ENCODE results near the gene TEX11.
"Not testable (repeated sequence)": the region's sequence is repeated elsewhere in the genome, so short reads cannot be mapped to it uniquely, and the experiment has no call there.

TEX11 gene

DNA sequence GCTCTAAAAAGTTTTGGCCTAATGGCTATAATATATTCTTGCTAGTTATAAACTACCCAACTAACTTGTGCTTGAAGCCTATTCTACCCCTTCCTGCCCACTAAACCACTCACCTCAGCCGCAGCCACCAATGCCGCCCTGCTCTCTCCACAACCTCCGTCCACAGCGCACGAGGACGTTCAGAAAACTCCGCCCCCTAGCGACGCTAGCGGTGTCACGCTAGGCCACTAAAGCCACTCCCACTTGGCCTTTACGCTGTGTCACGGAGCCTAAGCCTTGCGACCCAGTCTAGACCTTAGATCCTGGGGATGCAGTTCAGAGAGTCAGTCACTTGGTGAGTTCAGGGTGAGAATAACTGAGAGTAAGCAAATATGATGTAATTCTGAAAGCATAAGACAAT is at the start of gene TEX11:
Gene TEX11, minus strand, starts transcription at position 171 of the 400 bp plus-strand sequence. CDS start 922 bp downstream, outside the sequence.
- no peak for DNase-seq

GRCh38 chrX:70954871-70955270 is 46.4 kb upstream of the TEX11 start:
- no peak for DNase-seq

DNA sequence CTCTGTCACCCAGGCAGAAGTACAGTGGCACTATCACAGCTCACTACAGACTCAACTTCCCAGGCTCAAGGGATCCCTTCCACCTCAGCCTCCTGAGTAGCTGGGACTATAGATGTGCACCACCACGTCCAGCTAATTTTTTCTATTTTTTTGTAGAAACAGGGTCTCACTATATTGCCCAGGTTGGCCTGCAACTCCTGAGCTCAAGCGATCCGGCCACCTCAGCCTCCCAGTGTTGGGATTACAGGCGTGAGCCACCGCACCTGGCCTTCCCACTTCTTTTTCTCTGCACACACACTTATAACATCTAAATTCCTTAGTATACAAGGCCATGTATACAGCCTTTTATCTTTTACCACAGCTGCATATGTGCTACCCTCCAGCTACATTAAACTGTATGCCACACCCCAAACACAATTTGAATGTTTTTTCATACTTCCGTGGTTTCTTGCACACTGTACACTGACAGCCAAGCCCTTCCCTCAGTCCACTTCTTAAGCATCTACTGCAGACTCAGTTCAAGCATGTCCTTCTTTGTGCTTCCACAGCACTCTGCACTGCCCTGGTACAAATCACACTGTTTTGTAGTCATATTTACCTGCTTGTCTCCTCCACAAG is 15.9 kb upstream of the TEX11 start:
- no peak for DNase-seq

GRCh38 chrX:70922774-70923473 is 14.4 kb upstream of the TEX11 start:
- DNase-seq: no peak

DNA sequence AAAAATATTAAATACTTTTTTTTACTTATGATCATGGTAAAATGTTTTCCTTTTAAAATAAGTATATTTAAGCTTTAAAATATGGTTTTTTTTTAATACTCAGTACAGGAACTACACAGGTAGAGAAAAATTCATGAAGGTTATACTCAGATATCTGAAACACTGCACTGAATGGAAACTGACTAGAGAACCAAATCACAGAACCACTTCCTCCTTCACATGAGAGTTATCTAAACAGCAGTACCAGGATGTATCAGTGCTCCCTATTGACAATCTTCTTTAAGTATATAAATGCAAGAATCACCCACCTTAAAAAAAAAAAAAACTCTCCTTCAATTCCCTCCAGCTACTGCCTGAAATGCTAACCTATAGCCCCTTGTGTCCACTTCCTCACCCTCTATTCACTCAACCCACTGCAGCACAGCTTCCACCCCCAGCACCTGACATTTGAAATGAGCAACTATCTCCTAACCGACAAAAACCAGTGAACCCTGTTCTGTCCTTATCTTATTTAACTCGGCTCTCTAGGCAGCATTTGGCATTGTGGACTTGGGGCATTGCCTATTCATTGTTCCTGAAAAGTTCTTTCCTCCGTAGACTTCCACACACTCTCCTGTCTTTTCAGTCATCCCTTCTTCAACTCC is 13.3 kb upstream of the TEX11 start:
- DNase-seq: no peak

GRCh38 chrX:70916754-70917153 is 8.2 kb upstream of the TEX11 start:
- no peak for DNase-seq

GRCh38 chrX:70907900-70908299 is 611 bp downstream of the TEX11 start:
- DNase-seq: no peak

GRCh38 chrX:70901465-70901864 is 7.0 kb downstream of the TEX11 start:
- DNase-seq: no peak

GRCh38 chrX:70890441-70890840 is 18.1 kb downstream of the TEX11 start:
- not testable (repeated sequence) for DNase-seq

DNA sequence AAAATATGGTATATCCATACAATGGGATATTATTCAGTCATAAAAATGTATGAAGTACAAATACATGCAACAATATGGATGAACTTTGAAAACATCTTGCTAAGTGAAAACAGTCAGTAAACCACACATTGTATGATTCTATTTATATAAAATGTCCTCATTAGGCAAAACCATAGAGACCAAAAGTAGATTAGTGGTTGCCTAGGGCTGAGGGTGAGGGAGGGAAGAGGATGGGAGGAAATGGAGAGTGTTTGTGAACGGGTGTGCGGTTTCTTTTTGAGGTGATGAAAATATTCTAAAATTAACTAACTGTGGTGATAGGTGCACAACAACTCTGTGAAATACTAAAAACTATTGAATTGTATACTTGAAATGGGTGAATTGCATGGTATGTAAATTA is 29.6 kb downstream of the TEX11 start:
- DNase-seq: no peak

- DNase-seq: no peak
Measured at GRCh38 chrX:70852294-70852693, 56.2 kb downstream of the TEX11 start.

DNA sequence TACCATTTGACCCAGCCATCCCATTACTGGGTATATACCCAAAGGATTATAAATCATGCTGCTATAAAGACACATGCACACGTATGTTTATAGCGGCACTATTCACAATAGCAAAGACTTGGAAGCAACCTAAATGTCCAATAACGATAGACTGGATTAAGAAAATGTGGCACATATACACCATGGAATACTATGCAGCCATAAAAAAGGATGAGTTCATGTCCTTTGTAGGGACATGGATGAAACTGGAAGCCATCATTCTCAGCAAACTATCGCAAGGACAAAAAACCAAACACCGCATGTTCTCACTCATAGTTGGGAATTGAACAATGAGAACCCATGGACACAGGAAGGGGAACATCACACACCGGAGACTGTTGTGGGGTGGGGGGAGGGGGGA is 64.4 kb downstream of the TEX11 start:
- not testable (repeated sequence) for DNase-seq

GRCh38 chrX:70843620-70844019 is 64.9 kb downstream of the TEX11 start:
- DNase-seq: not testable (repeated sequence)

DNA sequence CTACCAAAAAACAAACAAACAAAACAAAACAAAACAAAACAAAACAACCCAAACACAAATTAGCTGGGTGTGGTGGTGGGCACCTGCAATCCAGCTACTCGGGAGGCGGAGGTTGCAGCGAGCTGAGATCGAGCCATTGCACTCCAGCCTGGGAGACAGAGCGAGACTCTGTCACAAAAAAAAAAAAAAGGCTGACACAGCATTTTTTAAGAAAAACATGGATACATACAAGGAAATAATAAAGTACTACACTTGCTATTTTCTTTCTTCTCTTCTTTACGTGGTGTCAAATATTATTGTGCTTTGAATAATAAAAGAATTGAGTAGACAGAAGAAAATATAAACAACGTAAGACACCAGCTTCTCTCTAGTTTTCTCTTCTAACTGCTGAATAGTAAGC is 73.9 kb downstream of the TEX11 start:
- no peak for DNase-seq

GRCh38 chrX:70826715-70827114 is 81.8 kb downstream of the TEX11 start:
- DNase-seq: no peak

- DNase-seq: no peak
Measured at GRCh38 chrX:70825366-70825765, 83.1 kb downstream of the TEX11 start.

DNA sequence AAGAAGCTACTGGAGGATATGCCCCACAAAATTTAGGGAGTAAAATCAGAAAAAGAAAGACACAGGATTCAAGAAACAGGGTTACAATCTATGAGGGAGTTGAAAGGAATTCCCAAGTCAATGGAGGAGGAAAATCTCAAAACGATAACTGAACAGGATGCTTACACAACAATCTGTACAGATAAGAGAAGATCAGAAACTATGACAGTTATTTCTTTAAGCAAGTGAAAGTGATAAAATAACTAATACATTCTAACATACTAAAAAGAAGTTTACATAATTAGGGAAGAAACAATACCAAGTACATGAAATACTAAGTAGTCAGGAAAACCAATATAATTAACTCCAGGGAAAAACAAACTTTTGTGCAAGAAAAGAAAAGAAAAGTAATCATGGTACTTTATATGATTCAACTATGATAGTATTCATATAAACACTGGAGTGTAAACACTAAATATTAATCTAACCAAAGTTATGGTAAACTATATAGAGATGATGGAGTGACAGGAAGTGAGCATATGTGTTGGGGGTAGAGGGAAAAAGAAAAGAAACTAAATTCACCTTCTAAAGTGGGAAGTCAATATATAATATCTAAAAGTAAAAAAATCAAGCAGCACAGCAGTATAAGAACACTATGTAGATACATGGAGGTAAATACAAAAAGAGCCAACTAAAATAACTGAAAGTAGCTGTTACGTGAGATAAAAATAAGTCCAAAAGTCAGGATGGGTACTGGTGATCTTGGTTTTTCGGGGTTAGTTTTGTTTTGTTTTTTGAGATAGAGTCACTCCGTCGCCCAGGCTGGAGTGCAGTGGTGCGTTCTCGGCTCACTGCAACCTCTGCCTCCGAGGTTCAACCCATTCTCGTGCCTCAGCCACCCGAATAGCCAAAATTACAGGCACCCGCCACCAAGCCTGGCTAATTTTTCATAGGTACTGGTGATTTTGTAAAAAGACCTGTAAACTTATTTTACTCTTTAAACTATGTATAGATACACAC is 99.3 kb downstream of the TEX11 start:
- no peak for DNase-seq

- no peak for DNase-seq
Measured at GRCh38 chrX:70806081-70806480, 102.4 kb downstream of the TEX11 start.

GRCh38 chrX:70796742-70797141 is 111.8 kb downstream of the TEX11 start:
- not testable (repeated sequence) for DNase-seq

- no peak for DNase-seq
Measured at GRCh38 chrX:70774223-70774622, 134.3 kb downstream of the TEX11 start.

- DNase-seq: no peak
Measured at GRCh38 chrX:70769659-70770227, 138.8 kb downstream of the TEX11 start.

- DNase-seq: no peak
Measured at GRCh38 chrX:70762285-70762684, 146.2 kb downstream of the TEX11 start.

DNA sequence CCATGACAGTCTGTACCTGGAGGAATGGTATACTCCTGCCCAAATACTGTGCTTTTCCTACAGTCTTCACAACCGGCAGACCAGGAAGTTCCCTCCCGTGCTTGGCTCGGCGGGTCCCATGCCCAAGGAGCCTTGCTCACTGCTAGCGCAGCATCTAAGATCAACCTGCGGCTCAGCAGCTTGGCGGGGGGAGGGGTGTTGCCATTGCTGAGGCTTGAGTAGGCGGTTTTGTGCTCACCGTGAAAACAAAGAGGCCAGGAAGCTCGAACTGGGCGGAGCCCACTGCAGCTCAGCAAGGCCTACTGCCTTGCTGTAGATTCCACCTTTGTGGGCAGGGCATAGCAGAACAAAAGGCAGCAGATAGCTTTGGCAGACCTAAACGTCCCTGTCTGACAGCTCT is 152.7 kb downstream of the TEX11 start:
- DNase-seq: peak; percentile 72

Data from activated CD4-positive, alpha-beta T cell treated with anti-CD3 and anti-CD28 coated beads for 48 hours (primary cell).